Activated CD4-positive, alpha-beta T cell treated with anti-CD3 and anti-CD28 coated beads, Interleukin-2, amount 10 ng/mL, durations not matched to agents 24 days and 14 days (primary cell): Measurements from ENCODE around the gene C1QTNF4. TPM values are rescaled to one million over a fixed set of nuclear protein-coding genes. Genes with fewer than 3 reads are reported as not detected.

Experiments used
- DNase-seq: peaks from one replicate; pipeline ENCODE4 v3.0.0; 2022
- H3K27ac Mint-ChIP-seq: one replicate; pipeline ENCODE4 v1.8.0; 2022; ENCODE audit warnings: mild to moderate bottlenecking, mixed read lengths
- H3K27me3 Mint-ChIP-seq: one replicate; pipeline ENCODE4 v1.8.0; 2022; ENCODE audit warnings: mixed read lengths
- H3K36me3 Mint-ChIP-seq: one replicate; pipeline ENCODE4 v1.8.0; 2022; ENCODE audit warnings: low read depth, mild to moderate bottlenecking, mixed read lengths
- H3K4me1 Mint-ChIP-seq: one replicate; pipeline ENCODE4 v1.8.0; 2021; ENCODE audit warnings: mixed read lengths
- H3K4me3 Mint-ChIP-seq: one replicate; pipeline ENCODE4 v1.8.0; 2022; ENCODE audit warnings: mild to moderate bottlenecking, moderate library complexity, mixed read lengths
- H3K9me3 Mint-ChIP-seq: one replicate; pipeline ENCODE4 v1.8.0; 2021; ENCODE audit warnings: mixed read lengths
- intact Hi-C: fragments of 100-400 bp; cut with micrococcal nuclease; formaldehyde crosslinking; loops from one replicate; pipeline ENCODE4 v1.15.1; 2023
- total RNA-seq: library from RNA; stranded (reverse); gene quantifications from 2 replicates; pipeline ENCODE4 v1.2.3, GENCODE V29; 2022

C1QTNF4 gene
- total RNA-seq, 1 donor from 2014 or later: 0.19 TPM

DNA sequence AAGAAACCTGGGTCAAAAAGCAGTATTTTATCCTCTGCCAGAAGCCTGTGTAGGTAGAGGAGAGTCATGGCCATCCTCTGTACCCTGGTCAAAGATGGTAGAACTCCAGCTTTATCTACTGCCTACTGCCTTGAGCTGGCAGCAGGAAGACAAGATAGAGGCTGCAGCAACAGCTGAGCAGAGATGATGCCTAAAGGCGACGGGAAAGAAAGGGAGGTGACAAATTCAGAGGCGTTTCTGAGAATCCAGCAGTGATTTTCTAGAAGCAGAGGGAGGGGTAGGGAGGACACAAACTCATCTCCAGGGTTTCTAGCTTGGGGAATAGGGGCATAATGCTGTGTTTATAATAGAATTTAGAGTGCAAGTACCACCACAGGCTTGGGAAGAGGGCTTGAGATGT lies 15.5 kb upstream of the C1QTNF4 start:
- Mint-ChIP-seq H3K4me1 (peaks cover 6% of the 10 kb centered on the region), H3K27ac (no peak overlapping the region)
- intact Hi-C loops: no loop called here

GRCh38 chr11:47607380-47607779 lies 13.2 kb upstream of the C1QTNF4 start:
- Mint-ChIP-seq H3K4me1 (peaks cover 6% of the 10 kb centered on the region), H3K27me3 (no peaks in the 10 kb centered on the region), H3K9me3 (no peaks in the 10 kb centered on the region), H3K36me3 (peaks cover 10% of the 10 kb centered on the region), H3K4me3 (no peak overlapping the region), H3K27ac (no peak overlapping the region)
- DNase-seq: no peak
- intact Hi-C loops: no loop called here

More for the DNA sequence above, 15.5 kb upstream of the C1QTNF4 start:
- no peak for DNase-seq
- peaks cover 13% of the 10 kb centered on the region for H3K36me3 Mint-ChIP-seq
- H3K27me3 Mint-ChIP-seq: no peaks in the 10 kb centered on the region
- no peak overlapping the region for H3K4me3 Mint-ChIP-seq
- no peaks in the 10 kb centered on the region for H3K9me3 Mint-ChIP-seq

- H3K36me3 Mint-ChIP-seq: peaks cover 10% of the 10 kb centered on the region
- H3K27me3 Mint-ChIP-seq: no peaks in the 10 kb centered on the region
- no peak for DNase-seq
- no peaks in the 10 kb centered on the region for H3K9me3 Mint-ChIP-seq
- H3K4me1 Mint-ChIP-seq: peaks cover 6% of the 10 kb centered on the region
- no peak overlapping the region for H3K4me3 Mint-ChIP-seq
- H3K27ac Mint-ChIP-seq: no peak overlapping the region
- intact Hi-C loops: no loop called here
Observed at GRCh38 chr11:47606731-47607130, 12.5 kb upstream of the C1QTNF4 start.

- Mint-ChIP-seq H3K4me3 (no peak overlapping the region), H3K9me3 (no peaks in the 10 kb centered on the region), H3K27ac (no peak overlapping the region), H3K36me3 (peaks cover 10% of the 10 kb centered on the region), H3K27me3 (no peaks in the 10 kb centered on the region), H3K4me1 (peaks cover 6% of the 10 kb centered on the region)
- intact Hi-C loops: no loop called here
- DNase-seq: no peak
Observed at GRCh38 chr11:47605921-47606320, 11.7 kb upstream of the C1QTNF4 start.

DNA sequence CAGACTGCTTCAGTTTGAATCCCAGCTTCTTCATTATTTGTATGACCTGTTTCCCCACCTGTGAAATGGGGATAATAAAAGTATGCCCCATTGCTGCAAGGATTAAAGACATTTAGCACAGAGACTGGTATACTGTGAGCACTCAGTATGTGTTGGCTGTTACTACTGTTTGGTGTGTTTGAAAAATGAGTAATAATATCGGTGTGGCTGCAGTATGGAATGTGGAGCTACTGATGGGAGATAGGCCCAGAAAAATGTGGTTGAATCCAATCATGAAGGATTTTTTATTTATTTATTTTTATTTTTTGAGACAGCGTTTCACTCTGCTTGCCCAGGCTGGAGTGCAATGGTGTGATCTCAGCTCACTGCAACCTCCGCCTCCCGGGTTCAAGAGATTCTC lies 9.1 kb upstream of the C1QTNF4 start:
- Mint-ChIP-seq H3K27ac (no peak overlapping the region), H3K4me1 (peaks cover 3% of the 10 kb centered on the region), H3K27me3 (no peaks in the 10 kb centered on the region), H3K4me3 (no peak overlapping the region), H3K9me3 (no peaks in the 10 kb centered on the region), H3K36me3 (peaks cover 4% of the 10 kb centered on the region)
- intact Hi-C loops: no loop called here
- no peak for DNase-seq

DNA sequence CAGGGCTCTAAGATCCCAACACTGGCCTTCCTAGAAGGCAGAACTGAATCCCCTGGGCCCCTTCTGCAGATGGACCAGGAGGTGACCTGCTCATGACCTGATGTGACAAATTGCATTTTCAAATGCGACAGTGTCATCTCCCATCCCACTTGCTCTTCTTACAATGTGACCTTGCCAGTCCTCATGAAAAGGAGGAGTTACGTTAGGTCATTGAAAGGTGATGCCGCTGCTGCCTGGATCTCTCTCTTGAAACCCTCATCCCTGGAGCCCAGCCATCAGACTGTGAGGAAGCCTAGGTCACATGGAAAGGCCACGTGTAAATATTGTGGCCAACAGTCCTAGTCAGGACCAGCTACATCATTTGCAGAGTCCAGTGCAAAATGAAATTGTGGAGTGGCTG lies 5.7 kb upstream of the C1QTNF4 start:
- peaks cover 10% of the 10 kb centered on the region for H3K27me3 Mint-ChIP-seq
- no peak overlapping the region for H3K4me3 Mint-ChIP-seq
- intact Hi-C loops: no loop called here
- no peak overlapping the region for H3K27ac Mint-ChIP-seq
- peaks cover 3% of the 10 kb centered on the region for H3K4me1 Mint-ChIP-seq
- no peaks in the 10 kb centered on the region for H3K9me3 Mint-ChIP-seq
- H3K36me3 Mint-ChIP-seq: no peaks in the 10 kb centered on the region
- DNase-seq: no peak

DNA sequence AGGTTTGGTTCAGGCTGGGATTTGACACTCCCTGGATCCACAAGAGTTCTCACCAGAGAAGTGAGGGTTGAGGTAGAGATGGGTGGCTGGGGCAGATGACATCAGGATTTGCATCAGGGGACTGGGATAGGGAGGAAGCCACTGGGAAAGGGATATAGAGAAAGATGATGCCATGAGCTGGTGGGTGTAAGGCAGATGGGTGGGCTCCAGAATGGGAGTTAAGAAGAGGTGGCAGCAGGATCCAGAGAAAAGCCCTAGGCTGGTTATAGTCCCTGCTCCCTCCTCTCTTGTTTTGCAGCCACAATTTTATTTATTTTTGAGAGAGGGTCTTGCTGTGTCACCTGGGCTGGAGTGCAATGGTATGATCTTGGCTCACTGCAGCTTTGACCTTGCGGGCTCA lies 1.8 kb upstream of the C1QTNF4 start:
- H3K4me3 Mint-ChIP-seq: no peak overlapping the region
- H3K9me3 Mint-ChIP-seq: no peaks in the 10 kb centered on the region
- H3K27ac Mint-ChIP-seq: no peak overlapping the region
- peaks cover 31% of the 10 kb centered on the region for H3K27me3 Mint-ChIP-seq
- H3K36me3 Mint-ChIP-seq: no peaks in the 10 kb centered on the region
- H3K4me1 Mint-ChIP-seq: peaks cover 11% of the 10 kb centered on the region
- intact Hi-C loops: no loop called here
- DNase-seq: no peak

GRCh38 chr11:47595029-47595428 lies 818 bp upstream of the C1QTNF4 start:
- Mint-ChIP-seq H3K36me3 (no peaks in the 10 kb centered on the region), H3K27me3 (peaks cover 31% of the 10 kb centered on the region), H3K27ac (no peak overlapping the region), H3K9me3 (no peaks in the 10 kb centered on the region), H3K4me1 (peaks cover 11% of the 10 kb centered on the region), H3K4me3 (no peak overlapping the region)
- intact Hi-C loops: no loop called here
- DNase-seq: no peak

DNA sequence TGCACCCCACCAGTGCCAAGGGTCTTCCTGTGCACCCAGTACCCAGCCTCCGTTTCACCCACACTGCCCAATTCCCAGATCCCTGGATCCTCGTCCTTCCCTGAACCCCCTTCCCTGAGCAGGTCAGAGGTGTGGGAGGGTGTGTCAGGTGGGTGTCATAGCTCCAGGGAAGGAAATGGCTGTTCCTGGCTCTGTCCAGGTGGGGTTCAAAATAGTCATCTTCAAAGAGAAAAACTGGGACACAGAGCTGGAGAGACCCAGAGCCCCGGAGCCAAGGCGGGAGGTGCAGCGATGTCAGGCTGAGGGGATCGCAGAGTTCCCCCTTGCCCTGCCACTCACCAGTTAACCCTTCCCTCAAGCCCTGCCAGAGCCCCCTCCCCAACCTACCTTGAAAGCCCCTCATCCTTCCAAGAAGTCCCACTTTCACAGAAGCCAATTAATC lies 698 bp downstream of the C1QTNF4 start:
- H3K4me1 Mint-ChIP-seq: peaks cover 8% of the 10 kb centered on the region

DNA sequence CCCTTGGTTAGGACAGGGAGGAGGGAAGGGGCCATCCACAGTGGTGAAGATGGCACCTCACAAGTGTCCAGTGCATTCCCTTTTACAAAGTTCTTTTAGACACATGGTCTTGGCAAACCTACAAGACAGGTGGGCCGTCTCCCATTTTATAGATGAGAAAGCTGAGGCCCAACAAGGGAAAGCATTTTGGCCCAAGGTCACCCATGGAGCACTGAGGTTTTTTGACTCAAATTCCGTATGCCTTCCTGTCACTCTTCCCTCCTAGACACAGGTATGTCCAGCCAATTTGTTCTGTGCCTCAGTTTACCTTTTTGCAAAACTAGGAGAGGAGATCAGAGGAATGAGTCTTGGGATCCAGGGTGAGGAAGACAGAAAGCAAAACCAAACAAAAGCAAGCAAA lies 1.2 kb downstream of the C1QTNF4 start:
- H3K27ac Mint-ChIP-seq: no peak overlapping the region
- H3K27me3 Mint-ChIP-seq: peaks cover 31% of the 10 kb centered on the region
- H3K4me3 Mint-ChIP-seq: no peak overlapping the region
- peaks cover 8% of the 10 kb centered on the region for H3K4me1 Mint-ChIP-seq
- intact Hi-C loops: no loop called here
- no peaks in the 10 kb centered on the region for H3K36me3 Mint-ChIP-seq
- H3K9me3 Mint-ChIP-seq: no peaks in the 10 kb centered on the region
- no peak for DNase-seq

More for the DNA sequence above, 698 bp downstream of the C1QTNF4 start:
- Mint-ChIP-seq H3K9me3 (no peaks in the 10 kb centered on the region), H3K27me3 (peaks cover 31% of the 10 kb centered on the region), H3K27ac (no peak overlapping the region), H3K4me3 (peak overlapping the region; percentile 30), H3K36me3 (no peaks in the 10 kb centered on the region)
- intact Hi-C loops: no loop called here
- no peak for DNase-seq

- peaks cover 10% of the 10 kb centered on the region for H3K4me1 Mint-ChIP-seq
- no peaks in the 10 kb centered on the region for H3K9me3 Mint-ChIP-seq
- H3K4me3 Mint-ChIP-seq: no peak overlapping the region
- H3K36me3 Mint-ChIP-seq: no peaks in the 10 kb centered on the region
- no peak overlapping the region for H3K27ac Mint-ChIP-seq
- intact Hi-C loops: no loop called here
- peaks cover 31% of the 10 kb centered on the region for H3K27me3 Mint-ChIP-seq
- DNase-seq: no peak
Observed at GRCh38 chr11:47592251-47592650, 2.0 kb downstream of the C1QTNF4 start.

- H3K9me3 Mint-ChIP-seq: no peaks in the 10 kb centered on the region
- H3K27me3 Mint-ChIP-seq: peaks cover 31% of the 10 kb centered on the region
- intact Hi-C loops: no loop called here
- H3K4me1 Mint-ChIP-seq: peaks cover 10% of the 10 kb centered on the region
- H3K4me3 Mint-ChIP-seq: no peak overlapping the region
- no peaks in the 10 kb centered on the region for H3K36me3 Mint-ChIP-seq
- no peak overlapping the region for H3K27ac Mint-ChIP-seq
- no peak for DNase-seq
Observed at GRCh38 chr11:47591764-47592163, 2.4 kb downstream of the C1QTNF4 start.

- H3K27me3 Mint-ChIP-seq: peaks cover 23% of the 10 kb centered on the region
- intact Hi-C loops: no loop called here
- H3K27ac Mint-ChIP-seq: no peak overlapping the region
- no peaks in the 10 kb centered on the region for H3K9me3 Mint-ChIP-seq
- H3K36me3 Mint-ChIP-seq: no peaks in the 10 kb centered on the region
- DNase-seq: no peak
- H3K4me1 Mint-ChIP-seq: peaks cover 10% of the 10 kb centered on the region
- H3K4me3 Mint-ChIP-seq: no peak overlapping the region
Observed at GRCh38 chr11:47589977-47590861, 4.0 kb downstream of the C1QTNF4 start.

- intact Hi-C loops: no loop called here
- no peaks in the 10 kb centered on the region for H3K9me3 Mint-ChIP-seq
- no peak overlapping the region for H3K4me3 Mint-ChIP-seq
- H3K27ac Mint-ChIP-seq: no peak overlapping the region
- peaks cover 10% of the 10 kb centered on the region for H3K4me1 Mint-ChIP-seq
- no peaks in the 10 kb centered on the region for H3K36me3 Mint-ChIP-seq
- DNase-seq: no peak
- H3K27me3 Mint-ChIP-seq: peaks cover 18% of the 10 kb centered on the region
Observed at GRCh38 chr11:47589584-47589976, 4.6 kb downstream of the C1QTNF4 start.

DNA sequence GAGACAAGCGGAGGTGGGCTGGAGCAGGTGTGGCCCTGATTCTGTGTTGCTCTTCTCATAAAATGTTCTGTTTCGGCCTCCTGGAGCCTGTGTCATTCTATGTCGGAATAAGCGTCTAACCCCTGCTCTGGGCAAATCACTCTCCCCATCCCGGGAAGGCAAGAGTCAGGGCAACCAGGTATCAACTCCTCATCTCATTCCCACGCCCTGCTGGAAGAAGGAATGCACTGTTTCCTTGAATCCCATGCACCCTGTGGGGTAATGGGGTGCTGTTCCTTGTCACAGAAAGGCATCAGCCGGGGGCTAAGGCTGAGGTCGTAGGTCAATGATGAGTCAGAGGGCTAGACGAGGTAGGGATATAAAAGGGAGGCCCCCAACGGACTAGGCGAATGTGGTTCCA lies 5.1 kb downstream of the C1QTNF4 start:
- Mint-ChIP-seq H3K4me1 (peaks cover 10% of the 10 kb centered on the region), H3K27me3 (peaks cover 15% of the 10 kb centered on the region), H3K27ac (no peak overlapping the region), H3K4me3 (no peak overlapping the region), H3K9me3 (no peaks in the 10 kb centered on the region), H3K36me3 (peaks cover 4% of the 10 kb centered on the region)
- DNase-seq: no peak
- intact Hi-C loops: no loop called here
